GM23338 (cell line): ENCODE results near the gene VAMP7. TPM values are rescaled to one million over a fixed set of nuclear protein-coding genes. Genes with fewer than 3 reads are reported as not detected.

Experiments used
- ATAC-seq: fragments of 200-7000 bp; cut with Tn5 transposase; 3 replicates; pipeline ENCODE4 v1.9.1; 2020
- DNase-seq: peaks from one replicate; pipeline ENCODE4 v3.0.0-alpha.2; 2015; ENCODE audit warnings: low spot score
- H2AFZ ChIP-seq: fragments of 200-600 bp; sonication (generic); 2 replicates; pipeline ENCODE4 v1.8.0; 2016; ENCODE audit warnings: antibody characterized with exemption, mild to moderate bottlenecking, moderate library complexity
- H3F3A ChIP-seq: fragments of 200-600 bp; sonication (generic); replicated peaks from 2 replicates; pipeline ENCODE4 v1.8.0; 2017; ENCODE audit warnings: antibody characterized with exemption, mixed run types, low read depth
- H3K27ac ChIP-seq: fragments of 200-600 bp; sonication (generic); 2 replicates; pipeline ENCODE4 v1.6.1; 2016; ENCODE audit warnings: low read depth
- H3K27me3 ChIP-seq: fragments of 200-600 bp; sonication (generic); 2 replicates; pipeline ENCODE4 v1.8.0; 2016; ENCODE audit warnings: mild to moderate bottlenecking, mixed run types, moderate library complexity; ENCODE audit not compliant: insufficient read depth
- H3K36me3 ChIP-seq: fragments of 200-600 bp; sonication (generic); 2 replicates; pipeline ENCODE4 v1.8.0; 2016; ENCODE audit warnings: mild to moderate bottlenecking; ENCODE audit not compliant: insufficient read depth
- H3K4me1 ChIP-seq: fragments of 200-600 bp; sonication (generic); 2 replicates; pipeline ENCODE4 v1.8.0; 2016; ENCODE audit warnings: mild to moderate bottlenecking, moderate library complexity; ENCODE audit not compliant: insufficient read depth
- H3K4me2 ChIP-seq: fragments of 200-600 bp; sonication (generic); 2 replicates; pipeline ENCODE4 v1.7.1; 2017; ENCODE audit warnings: mixed run types
- H3K4me3 ChIP-seq: fragments of 200-600 bp; sonication (generic); 2 replicates; pipeline ENCODE4 v1.6.1; 2016; ENCODE audit warnings: mixed run types
- H3K79me2 ChIP-seq: fragments of 200-600 bp; sonication (generic); replicated peaks from 2 replicates; pipeline ENCODE4 v1.8.0; 2017; ENCODE audit warnings: mild to moderate bottlenecking; ENCODE audit not compliant: insufficient read depth
- H3K9me2 ChIP-seq: fragments of 200-600 bp; sonication (generic); 2 replicates; pipeline ENCODE4 v1.8.0; 2017; ENCODE audit not compliant: insufficient read depth
- H4K20me1 ChIP-seq: fragments of 200-600 bp; sonication (generic); replicated peaks from 2 replicates; pipeline ENCODE4 v1.8.0; 2017; ENCODE audit warnings: mild to moderate bottlenecking; ENCODE audit not compliant: insufficient read depth
- H3K27ac Mint-ChIP-seq: 2 replicates; pipeline ENCODE4 v1.8.0; 2020; ENCODE audit warnings: inconsistent platforms, mild to moderate bottlenecking, moderate library complexity, mixed read lengths
- H3K27me3 Mint-ChIP-seq: 3 replicates; pipeline ENCODE4 v1.8.0; 2022; ENCODE audit warnings: low read depth, mild to moderate bottlenecking, moderate library complexity, mixed read lengths, inconsistent platforms; ENCODE audit not compliant: insufficient read depth, poor library complexity
- H3K36me3 Mint-ChIP-seq: 3 replicates; pipeline ENCODE4 v1.8.0; 2021; ENCODE audit warnings: low read depth, mild to moderate bottlenecking, inconsistent platforms, moderate library complexity, mixed read lengths
- H3K4me1 Mint-ChIP-seq: 3 replicates; pipeline ENCODE4 v1.8.0; 2020; ENCODE audit warnings: mild to moderate bottlenecking, inconsistent platforms, mixed read lengths
- H3K4me3 Mint-ChIP-seq: 3 replicates; pipeline ENCODE4 v1.8.0; 2021; ENCODE audit warnings: moderate library complexity, mild to moderate bottlenecking, inconsistent platforms, mixed read lengths
- H3K9me3 Mint-ChIP-seq: 3 replicates; pipeline ENCODE4 v1.8.0; 2020; ENCODE audit warnings: moderate library complexity, mild to moderate bottlenecking, inconsistent platforms, mixed read lengths
- CREB1 ChIP-seq: fragments of 250-450 bp; sonication (Bioruptor Pico); IDR thresholded peaks from 2 replicates; pipeline ENCODE4 v1.5.0; 2020; ENCODE audit warnings: low read depth, mild to moderate bottlenecking, moderate library complexity
- CTCF ChIP-seq, 2 experiments: fragments of 200-600 bp in 1 of 2; sonication (generic) in 1 of 2; conservative IDR thresholded peaks; 2 replicates each; pipeline versions ENCODE4 v1.5.1 to v1.6.1; 2016 to 2017; ENCODE audit warnings: antibody characterized with exemption in 2 of 2, low read depth in 2 of 2, mild to moderate bottlenecking in 2 of 2, moderate library complexity in 1 of 2
- EZH2 ChIP-seq: fragments of 200-600 bp; sonication (generic); IDR thresholded peaks from one replicate; pipeline ENCODE4 v1.8.0; 2017; ENCODE audit warnings: antibody characterized with exemption, mild to moderate bottlenecking, low read depth; ENCODE audit not compliant: unreplicated experiment
- POLR2AphosphoS5 ChIP-seq: IDR thresholded peaks from 2 replicates; pipeline ENCODE4 v1.6.1; 2016; ENCODE audit warnings: antibody characterized with exemption, low read depth
- STAT1 ChIP-seq: IDR thresholded peaks from one replicate; pipeline ENCODE4 v1.6.1; 2016; ENCODE audit warnings: antibody characterized with exemption; ENCODE audit not compliant: unreplicated experiment
- ZNF331 ChIP-seq: fragments of 250-450 bp; sonication (Bioruptor Pico); IDR thresholded peaks from 2 replicates; pipeline ENCODE4 v1.5.0; 2020; ENCODE audit warnings: low read depth, mild to moderate bottlenecking, moderate library complexity
- long read RNA-seq: library from polyadenylated mRNA; unstranded; transcript quantifications from one replicate; pipeline ENCODE4 v2.0.0, GENCODE V29; 2020; ENCODE audit not compliant: unreplicated experiment
- polyA plus RNA-seq: library from polyadenylated mRNA; unstranded; fragments of >200 nt; fragmentation: Nextera tagmentation; extraction: Ambion mirVana; gene quantifications from 2 replicates; pipeline ENCODE4 v1.2.1, GENCODE V29; 2016
- total RNA-seq: library from RNA; depleted of rRNA; stranded (reverse); fragments of >200 nt; shearing (Covaris generic); gene quantifications from 2 replicates; pipeline ENCODE4 v1.2.3, GENCODE V29; 2014; rRNA removed
- TF ChIP-seq, protein P1 (sequence below): IDR thresholded peaks from 2 replicates; pipeline ENCODE4 v1.6.1; 2016; ENCODE audit warnings: antibody characterized with exemption

Gene VAMP7, protein sequence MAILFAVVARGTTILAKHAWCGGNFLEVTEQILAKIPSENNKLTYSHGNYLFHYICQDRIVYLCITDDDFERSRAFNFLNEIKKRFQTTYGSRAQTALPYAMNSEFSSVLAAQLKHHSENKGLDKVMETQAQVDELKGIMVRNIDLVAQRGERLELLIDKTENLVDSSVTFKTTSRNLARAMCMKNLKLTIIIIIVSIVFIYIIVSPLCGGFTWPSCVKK
- total RNA-seq = 22.7 and 32.5 TPM in 2 replicates
- 11.7 and 14.0 TPM in 2 replicates for polyA plus RNA-seq
- long read RNA-seq, transcript VAMP7-202 (8 exons, 2,646 nt) = major isoform, 5 of 6 reads
- long read RNA-seq, partial matches to known transcripts = 0 of 6 reads
- long read RNA-seq, other reads (novel, unspliced or antisense) = 0 of 6 reads

DNA sequence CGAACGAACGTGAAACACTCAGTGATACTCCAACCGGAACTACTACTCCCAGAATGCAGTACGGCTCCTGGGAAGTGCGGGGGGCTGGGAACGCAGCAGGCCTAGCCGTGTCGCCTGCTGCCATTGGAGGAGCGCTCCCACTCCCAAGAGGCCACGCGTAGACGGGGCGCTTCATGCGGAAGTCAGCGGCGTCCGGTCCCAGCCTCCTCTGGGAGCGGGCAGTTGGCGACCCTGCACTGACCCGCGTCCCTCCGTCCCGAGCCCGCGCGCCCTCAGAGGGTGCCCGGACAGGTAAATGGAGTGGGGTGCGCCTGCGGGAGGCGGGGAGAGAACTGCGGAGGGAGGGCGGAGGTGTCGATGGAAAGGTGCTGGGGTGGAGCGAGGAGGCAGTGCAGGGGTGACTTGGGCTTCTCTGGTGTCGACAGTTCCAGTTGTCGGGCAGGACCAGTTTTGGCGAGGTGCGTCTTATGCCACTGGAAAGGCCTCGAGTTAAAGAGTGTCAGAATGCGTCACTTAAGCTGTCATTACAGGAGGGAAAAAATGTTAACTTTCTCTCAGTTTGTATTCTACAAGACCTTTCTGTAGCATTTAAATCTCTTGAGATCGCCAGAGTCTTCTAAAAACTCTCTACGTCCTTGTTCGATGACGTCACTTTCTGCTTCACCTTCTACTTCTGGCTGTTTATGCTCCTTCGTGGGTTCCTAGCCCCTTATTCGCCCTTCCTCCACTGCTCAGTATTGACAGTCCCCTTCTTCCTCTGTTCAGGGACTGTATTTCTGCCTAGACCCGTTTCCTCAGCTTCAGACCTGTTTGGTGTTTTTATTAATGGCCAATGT, at the start of gene VAMP7:
TSS of gene VAMP7 (plus strand) at position 188 of the 836 bp plus-strand sequence. CDS start 8,122 bp downstream, outside the sequence.
- peak within 1 kb of the TSS; percentile 96 for H2AFZ ChIP-seq
- DNase-seq (peak; percentile 90), ATAC-seq (peak; percentile 100)
- peak within 1 kb of the TSS; percentile 79 for H3K4me2 ChIP-seq
- Mint-ChIP-seq H3K4me1 (no peaks in the 10 kb centered on the region), H3K9me3 (peaks cover 75% of the 10 kb centered on the region), H3K27ac (no peak within 1 kb of the TSS), H3K4me3 (peak within 1 kb of the TSS; percentile 90), H3K27me3 (peaks cover 3% of the 10 kb centered on the region), H3K36me3 (peaks cover 7% of the 10 kb centered on the region)
- no peaks in the 10 kb centered on the region for H3K9me2 ChIP-seq
- H3K4me1 ChIP-seq = no peaks in the 10 kb centered on the region; the same call in 1 of the 2 replicates
- H3F3A ChIP-seq = no peaks in the 10 kb centered on the region
- H3K4me3 ChIP-seq = peak within 1 kb of the TSS; percentile 77
- TF ChIP-seq ZNF331 (CRISPR knock-in tag) (no peak), CREB1 (CRISPR knock-in tag) (peak; percentile 90), POLR2AphosphoS5 (peak; percentile 84)
- TF ChIP-seq, protein P1, sequence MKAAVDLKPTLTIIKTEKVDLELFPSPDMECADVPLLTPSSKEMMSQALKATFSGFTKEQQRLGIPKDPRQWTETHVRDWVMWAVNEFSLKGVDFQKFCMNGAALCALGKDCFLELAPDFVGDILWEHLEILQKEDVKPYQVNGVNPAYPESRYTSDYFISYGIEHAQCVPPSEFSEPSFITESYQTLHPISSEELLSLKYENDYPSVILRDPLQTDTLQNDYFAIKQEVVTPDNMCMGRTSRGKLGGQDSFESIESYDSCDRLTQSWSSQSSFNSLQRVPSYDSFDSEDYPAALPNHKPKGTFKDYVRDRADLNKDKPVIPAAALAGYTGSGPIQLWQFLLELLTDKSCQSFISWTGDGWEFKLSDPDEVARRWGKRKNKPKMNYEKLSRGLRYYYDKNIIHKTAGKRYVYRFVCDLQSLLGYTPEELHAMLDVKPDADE = peak; percentile 87
- no peak within 1 kb of the TSS; the same call in 1 of the 2 replicates for H3K27ac ChIP-seq
- no peaks in the 10 kb centered on the region for H3K27me3 ChIP-seq
- H3K36me3 ChIP-seq = no peaks in the 10 kb centered on the region
- H4K20me1 ChIP-seq = peaks cover 4% of the 10 kb centered on the region; the same call in 1 of the 2 replicates
- peaks cover 23% of the 10 kb centered on the region for H3K79me2 ChIP-seq

DNA sequence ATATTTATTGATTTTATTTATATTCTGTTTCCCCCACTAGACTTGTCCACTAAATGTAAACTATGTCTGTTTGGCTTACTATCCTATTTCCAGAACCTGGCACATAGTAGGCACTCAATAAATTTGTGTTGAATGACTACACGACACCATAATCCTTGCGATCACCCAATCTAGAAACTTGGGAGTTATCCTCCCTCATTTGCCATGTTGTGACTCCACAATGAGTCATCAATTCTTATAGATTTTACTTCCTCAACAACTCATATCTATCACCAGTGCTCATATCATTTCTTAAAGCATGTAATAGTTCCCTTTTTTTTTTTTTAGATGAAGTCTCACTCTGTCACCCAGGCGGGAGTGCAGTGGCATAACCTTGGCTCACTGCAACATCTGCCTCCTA, 39.9 kb upstream of the VAMP7 start:
- Mint-ChIP-seq H3K9me3 (peaks cover 90% of the 10 kb centered on the region), H3K4me1 (no peaks in the 10 kb centered on the region), H3K27me3 (peaks cover 5% of the 10 kb centered on the region)
- TF ChIP-seq EZH2 (no peak), STAT1 (no peak), ZNF331 (CRISPR knock-in tag) (no peak), CTCF (conservative IDR thresholded peaks at IDR 0.05; ENCODE audit: low read depth in 2 of 2) (no peak), CREB1 (CRISPR knock-in tag) (no peak)
- TF ChIP-seq, protein P1 = no peak

More for the DNA sequence above, 39.9 kb upstream of the VAMP7 start:
- no peak overlapping the region for H3K4me3 ChIP-seq
- no peaks in the 10 kb centered on the region for H4K20me1 ChIP-seq
- H3K4me3 Mint-ChIP-seq = no peak overlapping the region
- no peaks in the 10 kb centered on the region for H3K27me3 ChIP-seq
- no peak for ATAC-seq
- H3F3A ChIP-seq = no peaks in the 10 kb centered on the region
- peaks cover 26% of the 10 kb centered on the region for H3K36me3 Mint-ChIP-seq
- H3K27ac Mint-ChIP-seq = no peak overlapping the region
- H3K27ac ChIP-seq = no peak overlapping the region
- H3K4me1 ChIP-seq = no peaks in the 10 kb centered on the region
- H3K4me2 ChIP-seq = no peak overlapping the region
- no peaks in the 10 kb centered on the region for H3K36me3 ChIP-seq
- no peak overlapping the region for H2AFZ ChIP-seq
- DNase-seq = no peak
- no peaks in the 10 kb centered on the region for H3K79me2 ChIP-seq
- no peaks in the 10 kb centered on the region for H3K9me2 ChIP-seq
